GM12878 (cell line): Measurements from ENCODE around the gene ADAMTS16.

ENCODE experiments used
- BRCA1 ChIP-seq: IDR thresholded peaks from 2 replicates; pipeline ENCODE4 v1.6.1; 2011; ENCODE audit warnings: low read depth, low read length, improper control_type of control experiment
- CHD2 ChIP-seq: IDR thresholded peaks from 2 replicates; pipeline ENCODE4 v1.6.1; 2011; ENCODE audit warnings: low read depth, low read length, improper control_type of control experiment, borderline replicate concordance
- CTCF ChIP-seq, 3 experiments: IDR thresholded peaks in 2 of 3; conservative IDR thresholded peaks in 1 of 3; 2 replicates each; pipeline ENCODE4 v1.5.1; 2011; ENCODE audit warnings: low read depth in 3 of 3, low read length in 3 of 3, mild to moderate bottlenecking in 3 of 3, control low read depth in 2 of 3, moderate library complexity in 2 of 3, inconsistent platforms in 1 of 3, mixed read lengths in 1 of 3; ENCODE audit not compliant: control insufficient read depth in 2 of 3, insufficient read depth in 1 of 3; ENCODE audit errors: extremely low read depth in 1 of 3
- FOXM1 ChIP-seq: IDR thresholded peaks from 2 replicates; pipeline ENCODE4 v1.6.1; 2012; ENCODE audit warnings: low read depth, mild to moderate bottlenecking, inconsistent platforms, low read length, moderate library complexity
- PBX3 ChIP-seq: IDR thresholded peaks from 2 replicates; pipeline ENCODE4 v1.6.1; 2011; ENCODE audit warnings: mild to moderate bottlenecking, low read depth, low read length, moderate library complexity; ENCODE audit not compliant: insufficient replicate concordance
- POLR2A ChIP-seq: IDR thresholded peaks from 2 replicates; pipeline ENCODE4 v1.6.1; 2011; ENCODE audit warnings: low read depth, mild to moderate bottlenecking, low read length
- POLR2AphosphoS5 ChIP-seq: IDR thresholded peaks from 2 replicates; pipeline ENCODE4 v1.6.1; 2011; ENCODE audit warnings: mild to moderate bottlenecking, low read length, inconsistent platforms
- SMC3 ChIP-seq: IDR thresholded peaks from 2 replicates; pipeline ENCODE4 v1.6.1; 2011; ENCODE audit warnings: low read length, improper control_type of control experiment, borderline replicate concordance
- ZNF207 ChIP-seq: fragments of 450-650 bp; IDR thresholded peaks from 2 replicates; pipeline ENCODE4 v1.6.1; 2014; ENCODE audit warnings: antibody characterized with exemption, mild to moderate bottlenecking, borderline replicate concordance
- ZNF24 ChIP-seq: fragments of 450-650 bp; IDR thresholded peaks from 2 replicates; pipeline ENCODE4 v1.6.1; 2017; ENCODE audit warnings: antibody characterized with exemption, mild to moderate bottlenecking

- TF ChIP-seq BRCA1 (no peak), CTCF (IDR thresholded peaks at IDR 0.05 in 2 of 3, conservative IDR thresholded peaks at IDR 0.05 in 1 of 3; ENCODE audit: control insufficient read depth in 2 of 3, extremely low read depth in 1 of 3, insufficient read depth in 1 of 3, low read depth in 3 of 3, low read length in 3 of 3) (no peak), POLR2A (no peak), PBX3 (no peak), FOXM1 (no peak), CHD2 (no peak), SMC3 (no peak), ZNF207 (no peak), POLR2AphosphoS5 (no peak), ZNF24 (no peak)
Observed at GRCh38 chr5:5139336-5139776, 774 bp upstream of the ADAMTS16 start.
